ENCODE measurements around the gene CAMLG.
"Not testable (repeated sequence)": the region's sequence is repeated elsewhere in the genome, so short reads cannot be mapped to it uniquely, and the experiment has no call there.

CAMLG gene

GRCh38 chr5:134738133-134738962 lies at the start of gene CAMLG:
Gene CAMLG, plus strand, starts transcription at chr5:134738548. Its CDS starts 73 bp downstream, at chr5:134738621.
- intact Hi-C loops (cut with DNase I), result loop anchor here (1.0 to 10.0 kb wide), 3 partner anchors 20 to 169 kb away; partner anchors contain the start of genes DDX46 and PCBD2
- peak; percentile 95 to 99 (median 98) for DNase-seq

GRCh38 chr5:134690144-134690543 lies 48.2 kb upstream of the CAMLG start:
- intact Hi-C loops (cut with DNase I); DNase-seq: not testable (repeated sequence)

GRCh38 chr5:134692722-134693121 lies 45.6 kb upstream of the CAMLG start:
- intact Hi-C loops (cut with DNase I), result no loop called here
- no peak for DNase-seq

GRCh38 chr5:134708301-134708700 lies 30.0 kb upstream of the CAMLG start:
- DNase-seq, result no peak
- intact Hi-C loops (cut with DNase I), result no loop called here

GRCh38 chr5:134714120-134714519 lies 24.2 kb upstream of the CAMLG start:
- intact Hi-C loops (cut with DNase I), result no loop called here
- no peak for DNase-seq

- intact Hi-C loops (cut with DNase I), result no loop called here
- no peak for DNase-seq
These were observed 23.8 kb upstream of the CAMLG start for GRCh38 chr5:134714541-134714940.

- peak in 19 of 42 donors; percentile 8 to 80 (median 37) for DNase-seq
- intact Hi-C loops (cut with DNase I), result not testable (repeated sequence)
These were observed 22.9 kb upstream of the CAMLG start for GRCh38 chr5:134715466-134715865.

GRCh38 chr5:134724872-134725271 lies 13.5 kb upstream of the CAMLG start:
- no peak for DNase-seq
- intact Hi-C loops (cut with DNase I), result no loop called here

GRCh38 chr5:134732819-134733218 lies 5.5 kb upstream of the CAMLG start:
- intact Hi-C loops (cut with DNase I), result loop anchor here (10.0 kb wide), 1 partner anchor 78 kb away; no protein-coding TSS in a partner anchor
- DNase-seq, result no peak

GRCh38 chr5:134735243-134735642 lies 3.1 kb upstream of the CAMLG start:
- no peak for DNase-seq
- intact Hi-C loops (cut with DNase I), result loop anchor here (5.0 to 10.0 kb wide), 2 partner anchors 80 to 172 kb away; partner anchors contain the start of gene PCBD2

GRCh38 chr5:134736173-134736812 lies 2.1 kb upstream of the CAMLG start:
- no peak for DNase-seq
- intact Hi-C loops (cut with DNase I), result loop anchor here (5.0 to 10.0 kb wide), 2 partner anchors 81 to 171 kb away; partner anchors contain the start of gene PCBD2

GRCh38 chr5:134738963-134739661 lies 764 bp downstream of the CAMLG start:
- intact Hi-C loops (cut with DNase I), result loop anchor here (1.0 to 10.0 kb wide), 3 partner anchors 19 to 168 kb away; partner anchors contain the start of genes DDX46 and PCBD2
- DNase-seq, result peak in 26 of 42 donors; percentile 5 to 53 (median 24)

- intact Hi-C loops (cut with DNase I), result no loop called here
These were observed 2.7 kb downstream of the CAMLG start for GRCh38 chr5:134741052-134741451.

GRCh38 chr5:134742134-134742533 lies 3.8 kb downstream of the CAMLG start:
- intact Hi-C loops (cut with DNase I), result no loop called here
- DNase-seq, result no peak

More at GRCh38 chr5:134741052-134741451, 2.7 kb downstream of the CAMLG start:
- no peak for DNase-seq

GRCh38 chr5:134749415-134749814 lies 11.1 kb downstream of the CAMLG start:
- DNase-seq, result no peak
- intact Hi-C loops (cut with DNase I), result no loop called here

GRCh38 chr5:134758176-134758503 lies 19.8 kb downstream of the CAMLG start:
- DNase-seq, result peak in 3 of 42 donors; percentile 6 to 11 (median 6)
- intact Hi-C loops (cut with DNase I), result loop anchor here (1.0 to 10.0 kb wide), 2 partner anchors 20 to 87 kb away; partner anchors contain the start of genes C5orf24 and CAMLG

- peak; percentile 81 to 97 (median 93) for DNase-seq
- intact Hi-C loops (cut with DNase I), result loop anchor here (1.0 to 10.0 kb wide), 2 partner anchors 20 to 86 kb away; partner anchors contain the start of genes C5orf24 and CAMLG
These were observed 20.4 kb downstream of the CAMLG start, which contains the start of gene DDX46 for GRCh38 chr5:134758504-134759341. Gene DDX46, plus strand, starts transcription at chr5:134758779. Its CDS starts 160 bp downstream, at chr5:134758939.
